GM19239 (cell line): ENCODE results near the gene MSN.

Experiments
- DNase-seq: peaks from one replicate; pipeline ENCODE4 v3.0.0; 2011; ENCODE audit warnings: low spot score; ENCODE audit not compliant: insufficient read length
- FAIRE-seq: peaks from 2 replicates; lab custom pipeline; 2011; peaks lifted over from hg19 to GRCh38; lab: Jason Lieb, UNC

The MSN gene

GRCh38 chrX:65772842-65773241 is 105.4 kb downstream of the MSN start:
- DNase-seq, result no peak
- FAIRE-seq, result no peak

- peak; percentile 84 for FAIRE-seq
- DNase-seq, result no peak
These were observed 114.4 kb downstream of the MSN start for GRCh38 chrX:65781845-65782244.

GRCh38 chrX:65783746-65784145 is 116.3 kb downstream of the MSN start:
- FAIRE-seq (peak; percentile 92), DNase-seq (no peak)
